ENCODE data around the gene TPSG1.
"Not testable (repeated sequence)": the region's sequence is repeated elsewhere in the genome, so short reads cannot be mapped to it uniquely, and the experiment has no call there.

TPSG1 gene

GRCh38 chr16:1225051-1225451 lies at the start of gene TPSG1:
Gene TPSG1, minus strand, starts transcription at chr16:1225268. Its CDS starts 16 bp downstream, at chr16:1225252.
- FAIRE-seq: no peak

GRCh38 chr16:1274767-1275166 lies 49.7 kb upstream of the TPSG1 start:
- no peak for FAIRE-seq

GRCh38 chr16:1273816-1274215 lies 48.7 kb upstream of the TPSG1 start:
- FAIRE-seq: no peak

- FAIRE-seq: no peak
These were observed 47.6 kb upstream of the TPSG1 start for GRCh38 chr16:1272453-1273198.

- FAIRE-seq: not testable (repeated sequence)
These were observed 46.8 kb upstream of the TPSG1 start for GRCh38 chr16:1271724-1272413.

- no peak for FAIRE-seq
These were observed 46.3 kb upstream of the TPSG1 start for GRCh38 chr16:1271380-1271723.

GRCh38 chr16:1269418-1269817 lies 44.4 kb upstream of the TPSG1 start:
- not testable (repeated sequence) for FAIRE-seq

- no peak for FAIRE-seq
These were observed 40.8 kb upstream of the TPSG1 start for GRCh38 chr16:1265826-1266225.

GRCh38 chr16:1265090-1265630 lies 40.1 kb upstream of the TPSG1 start:
- FAIRE-seq: no peak

GRCh38 chr16:1264345-1265089 lies 39.4 kb upstream of the TPSG1 start:
- FAIRE-seq: no peak

GRCh38 chr16:1263591-1264344 lies 38.7 kb upstream of the TPSG1 start:
- FAIRE-seq: no peak

- FAIRE-seq: no peak
These were observed 37.8 kb upstream of the TPSG1 start for GRCh38 chr16:1262846-1263221.

- no peak for FAIRE-seq
These were observed 37.3 kb upstream of the TPSG1 start for GRCh38 chr16:1262210-1262845.

GRCh38 chr16:1261131-1261892 lies 36.2 kb upstream of the TPSG1 start:
- FAIRE-seq: no peak

- FAIRE-seq: no peak
These were observed 35.1 kb upstream of the TPSG1 start for GRCh38 chr16:1260101-1260680.

GRCh38 chr16:1259760-1260068 lies 34.6 kb upstream of the TPSG1 start:
- FAIRE-seq: no peak

- FAIRE-seq: no peak
These were observed 34.1 kb upstream of the TPSG1 start for GRCh38 chr16:1258906-1259759.

- FAIRE-seq: no peak
These were observed 33.1 kb upstream of the TPSG1 start for GRCh38 chr16:1258225-1258600.

- no peak for FAIRE-seq
These were observed 32.6 kb upstream of the TPSG1 start for GRCh38 chr16:1257561-1258224.

GRCh38 chr16:1256874-1257322 lies 31.8 kb upstream of the TPSG1 start:
- FAIRE-seq: no peak
